ENCODE data around the gene CNKSR2. TPM values are rescaled to one million over a fixed set of nuclear protein-coding genes. Genes with fewer than 3 reads are reported as not detected.

Gene CNKSR2
- total RNA-seq, 4 donors from 2014 or later = 0.73 to 1.6 (median 1.1) TPM

DNA sequence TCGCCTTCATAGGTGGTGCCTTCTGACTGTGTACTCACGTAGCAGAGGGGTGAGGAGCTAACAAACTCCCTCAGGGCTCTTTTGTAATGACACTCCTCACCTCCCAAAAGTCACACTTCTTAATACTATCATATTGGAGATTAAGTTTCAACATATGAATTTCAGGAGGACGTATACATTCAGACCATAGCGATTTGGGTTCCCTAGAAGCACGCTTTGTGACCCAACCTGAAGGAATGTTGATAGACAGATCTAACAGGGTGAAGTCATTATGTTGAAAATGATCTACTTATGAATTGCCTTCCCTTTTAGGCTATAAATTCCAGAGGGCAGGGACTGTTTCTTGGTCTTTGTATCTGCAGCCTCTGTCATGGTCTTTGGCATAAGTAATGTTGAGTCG lies 287.1 kb downstream of the CNKSR2 start:
- 71% methylated on average over 6 of the region's 6 CpGs for WGBS
- peaks cover 17% of the 10 kb centered on the region for H3K27me3 ChIP-seq

DNA sequence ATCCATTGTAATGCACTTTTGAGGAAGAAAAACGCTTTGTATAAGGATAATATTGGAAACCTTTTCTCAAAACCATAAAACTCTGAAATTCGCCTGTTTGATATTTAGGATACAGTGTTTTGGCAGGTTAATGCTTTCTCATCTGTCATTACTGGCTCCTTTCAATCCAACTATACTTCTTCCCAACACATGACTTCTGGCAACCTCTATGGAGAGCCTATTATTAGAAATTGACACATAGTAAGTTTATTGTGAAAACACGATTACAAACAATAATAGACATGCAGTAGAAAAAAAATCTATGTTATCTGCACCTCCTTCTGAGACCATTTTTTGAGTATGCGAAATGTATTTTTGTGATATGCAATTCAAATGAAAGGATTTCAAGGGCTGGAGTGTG lies 288.5 kb downstream of the CNKSR2 start:
- DNase-seq (ENCODE audit: low spot score in 2 of 2) = no peak
- no peaks in the 10 kb centered on the region for H3K4me1 ChIP-seq
- no peaks in the 10 kb centered on the region for H3K36me3 ChIP-seq
- peaks cover 4% of the 10 kb centered on the region for H3K27me3 ChIP-seq
- 55% methylated on average over 4 of the region's 4 CpGs for WGBS
- TF ChIP-seq EP300 (IDR thresholded peaks at IDR 0.05) = no peak
- H3K4me3 ChIP-seq = no peak overlapping the region
- H3K9me3 ChIP-seq = no peaks in the 10 kb centered on the region
- no peak overlapping the region for H3K27ac ChIP-seq

More for the DNA sequence above, 287.1 kb downstream of the CNKSR2 start:
- Histone ChIP-seq H3K4me3 (no peak overlapping the region), H3K9me3 (no peaks in the 10 kb centered on the region), H3K27ac (no peak overlapping the region), H3K4me1 (no peaks in the 10 kb centered on the region), H3K36me3 (no peaks in the 10 kb centered on the region)
- TF ChIP-seq EP300 (IDR thresholded peaks at IDR 0.05) (no peak), POLR2A (IDR thresholded peaks at IDR 0.05) (no peak), POLR2AphosphoS5 (IDR thresholded peaks at IDR 0.05) (no peak)
- TF ChIP-seq, protein P1, sequence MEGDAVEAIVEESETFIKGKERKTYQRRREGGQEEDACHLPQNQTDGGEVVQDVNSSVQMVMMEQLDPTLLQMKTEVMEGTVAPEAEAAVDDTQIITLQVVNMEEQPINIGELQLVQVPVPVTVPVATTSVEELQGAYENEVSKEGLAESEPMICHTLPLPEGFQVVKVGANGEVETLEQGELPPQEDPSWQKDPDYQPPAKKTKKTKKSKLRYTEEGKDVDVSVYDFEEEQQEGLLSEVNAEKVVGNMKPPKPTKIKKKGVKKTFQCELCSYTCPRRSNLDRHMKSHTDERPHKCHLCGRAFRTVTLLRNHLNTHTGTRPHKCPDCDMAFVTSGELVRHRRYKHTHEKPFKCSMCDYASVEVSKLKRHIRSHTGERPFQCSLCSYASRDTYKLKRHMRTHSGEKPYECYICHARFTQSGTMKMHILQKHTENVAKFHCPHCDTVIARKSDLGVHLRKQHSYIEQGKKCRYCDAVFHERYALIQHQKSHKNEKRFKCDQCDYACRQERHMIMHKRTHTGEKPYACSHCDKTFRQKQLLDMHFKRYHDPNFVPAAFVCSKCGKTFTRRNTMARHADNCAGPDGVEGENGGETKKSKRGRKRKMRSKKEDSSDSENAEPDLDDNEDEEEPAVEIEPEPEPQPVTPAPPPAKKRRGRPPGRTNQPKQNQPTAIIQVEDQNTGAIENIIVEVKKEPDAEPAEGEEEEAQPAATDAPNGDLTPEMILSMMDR (IDR thresholded peaks at IDR 0.05) = no peak
- DNase-seq (ENCODE audit: low spot score in 2 of 2) = no peak

DNA sequence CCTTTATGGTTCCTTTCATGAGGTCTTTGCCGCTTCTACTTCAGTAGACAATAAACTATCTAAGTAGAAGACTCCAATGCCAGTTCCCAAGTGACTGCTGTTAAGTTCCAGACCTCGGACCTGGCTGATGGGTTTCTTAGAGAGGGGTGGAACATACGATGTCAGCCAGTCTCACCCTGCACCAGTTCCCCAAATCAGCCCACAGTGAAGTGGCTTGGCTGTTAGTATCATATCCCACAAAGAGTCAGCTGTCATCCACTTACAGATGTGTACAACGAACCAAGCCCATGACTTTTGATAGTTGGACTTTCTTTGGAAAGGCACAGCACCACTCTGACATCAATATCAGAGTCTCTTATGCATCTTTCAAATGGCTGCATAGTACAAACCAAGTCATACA lies 292.0 kb downstream of the CNKSR2 start:
- no peaks in the 10 kb centered on the region for H3K36me3 ChIP-seq
- H3K4me3 ChIP-seq = no peak overlapping the region
- no peak overlapping the region for H3K27ac ChIP-seq
- TF ChIP-seq, protein P1 (IDR thresholded peaks at IDR 0.05) = no peak
- no peak for TF ChIP-seq POLR2AphosphoS5 (IDR thresholded peaks at IDR 0.05)
- TF ChIP-seq POLR2A (IDR thresholded peaks at IDR 0.05) = no peak
- TF ChIP-seq EP300 (IDR thresholded peaks at IDR 0.05) = no peak
- no peaks in the 10 kb centered on the region for H3K9me3 ChIP-seq
- no peak for DNase-seq (ENCODE audit: low spot score in 2 of 2)
- no peaks in the 10 kb centered on the region for H3K4me1 ChIP-seq
- WGBS = 83% methylated on average over 4 of the region's 4 CpGs
- H3K27me3 ChIP-seq = no peaks in the 10 kb centered on the region

DNA sequence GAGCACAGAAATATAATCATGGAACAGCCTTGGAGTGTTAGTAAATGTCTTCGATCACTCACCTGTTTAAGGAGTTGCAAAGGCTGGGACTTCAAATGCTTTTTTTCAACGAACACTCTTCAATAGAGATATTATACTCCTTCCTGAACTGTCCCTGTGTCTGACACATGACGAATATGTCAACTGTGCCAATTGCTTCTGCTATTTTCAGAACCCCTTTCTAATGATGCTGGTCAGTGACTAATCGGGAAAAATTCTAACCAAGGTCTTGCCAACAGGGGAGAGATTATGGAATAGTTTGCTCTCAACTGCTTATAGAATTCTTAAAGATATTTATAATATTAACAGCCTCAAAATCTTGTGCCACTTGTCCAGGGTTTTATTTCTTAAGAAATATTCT lies 292.5 kb downstream of the CNKSR2 start:
- Histone ChIP-seq H3K9me3 (no peaks in the 10 kb centered on the region), H3K27me3 (no peaks in the 10 kb centered on the region), H3K4me1 (no peaks in the 10 kb centered on the region), H3K36me3 (no peaks in the 10 kb centered on the region), H3K27ac (no peak overlapping the region), H3K4me3 (no peak overlapping the region)
- DNase-seq (ENCODE audit: low spot score in 2 of 2) = no peak
- 63% methylated on average over 4 of the region's 4 CpGs for WGBS
- TF ChIP-seq, protein P1 (IDR thresholded peaks at IDR 0.05) = no peak
- TF ChIP-seq EP300 (IDR thresholded peaks at IDR 0.05) (no peak), POLR2A (IDR thresholded peaks at IDR 0.05) (no peak), POLR2AphosphoS5 (IDR thresholded peaks at IDR 0.05) (no peak)

DNA sequence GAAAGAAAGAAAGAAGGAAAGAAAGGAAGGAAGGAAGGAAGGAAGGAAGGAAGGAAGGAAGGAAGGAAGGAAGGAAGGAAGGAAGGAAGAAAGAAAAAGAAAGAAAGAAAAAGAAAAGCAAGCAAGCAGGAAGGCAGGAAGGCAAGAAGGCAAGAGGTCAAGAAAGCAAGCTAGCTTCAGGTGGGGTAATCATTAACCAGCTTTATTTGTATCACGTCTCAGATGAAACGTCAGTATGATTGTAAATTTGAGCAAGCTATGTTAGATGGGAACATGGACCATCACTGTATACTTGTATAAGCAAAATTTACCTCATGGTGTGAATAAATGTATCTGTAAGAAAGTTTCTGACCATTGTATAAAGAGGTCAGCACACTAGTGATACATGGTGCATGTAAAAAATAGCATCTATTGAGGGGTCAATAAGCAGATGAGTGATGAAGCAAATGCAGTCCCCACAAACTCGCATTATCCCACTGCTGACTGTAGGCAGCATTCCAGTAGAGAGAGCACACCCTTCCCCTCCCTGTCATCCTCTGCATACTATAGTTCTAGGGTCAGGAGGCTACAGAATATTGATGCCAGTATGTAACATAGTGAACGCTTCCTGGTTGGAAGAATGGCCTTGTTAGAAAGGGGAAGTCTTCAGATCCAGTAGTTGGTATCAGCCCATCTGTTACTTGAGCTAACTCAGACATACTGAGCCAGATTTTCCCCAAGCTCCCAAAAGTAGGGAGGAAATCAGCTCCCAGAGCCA lies 300.4 kb downstream of the CNKSR2 start:
- TF ChIP-seq EP300 (IDR thresholded peaks at IDR 0.05) = no peak
- TF ChIP-seq, protein P1 (IDR thresholded peaks at IDR 0.05) = no peak
- TF ChIP-seq POLR2AphosphoS5 (IDR thresholded peaks at IDR 0.05) = no peak
- no peak for TF ChIP-seq POLR2A (IDR thresholded peaks at IDR 0.05)
- no peaks in the 10 kb centered on the region for H3K36me3 ChIP-seq
- H3K4me3 ChIP-seq = no peak overlapping the region
- no peak overlapping the region for H3K27ac ChIP-seq
- H3K4me1 ChIP-seq = no peaks in the 10 kb centered on the region
- WGBS = 75% methylated on average over 4 of the region's 4 CpGs
- H3K9me3 ChIP-seq = no peaks in the 10 kb centered on the region
- DNase-seq (ENCODE audit: low spot score in 2 of 2) = no peak
- no peaks in the 10 kb centered on the region for H3K27me3 ChIP-seq
